CD4-positive, alpha-beta T cell treated with Interleukin-2 at 100 ng/mL for 4 hours (primary cell): ENCODE data around the gene GNAO1.

Source experiments
- DNase-seq: peaks from one replicate; pipeline ENCODE4 v3.0.0-alpha.2; 2020; ENCODE audit warnings: low spot score

The GNAO1 gene

DNA sequence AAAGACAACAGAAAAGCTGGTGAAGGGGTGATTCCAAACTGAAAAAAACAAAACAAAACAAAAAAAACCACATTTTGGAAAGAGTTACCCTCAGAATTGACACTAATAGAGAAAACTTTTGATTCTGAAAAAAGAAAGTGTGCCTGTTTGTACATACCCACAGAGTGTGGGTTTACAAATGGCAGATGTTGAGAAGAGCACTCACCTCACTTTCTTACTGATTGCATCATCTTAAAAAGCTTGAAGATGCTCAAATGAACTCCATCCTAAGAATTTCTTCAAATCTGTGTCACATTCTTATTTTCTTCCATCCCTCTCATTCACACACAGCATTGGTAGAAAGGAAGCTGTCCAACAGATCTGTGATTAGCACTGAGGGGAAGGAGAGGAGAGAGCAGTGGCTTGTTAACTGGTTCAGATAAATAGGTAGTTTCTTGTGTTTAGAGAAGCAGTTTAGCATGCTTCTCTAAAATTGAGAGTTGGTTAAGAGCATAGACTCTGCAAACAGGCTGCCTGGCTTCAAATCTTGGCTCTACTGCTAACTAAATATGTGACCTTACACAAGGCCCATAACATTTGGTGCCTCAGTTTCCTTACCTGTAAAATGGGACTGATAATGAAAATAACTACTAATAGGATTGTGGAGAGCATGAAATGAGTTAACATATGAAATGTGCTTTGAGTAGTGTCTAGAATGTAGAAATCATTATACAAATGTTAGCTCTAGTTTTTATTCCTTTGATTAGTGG, 6.9 kb downstream of the GNAO1 start:
- no peak for DNase-seq

DNA sequence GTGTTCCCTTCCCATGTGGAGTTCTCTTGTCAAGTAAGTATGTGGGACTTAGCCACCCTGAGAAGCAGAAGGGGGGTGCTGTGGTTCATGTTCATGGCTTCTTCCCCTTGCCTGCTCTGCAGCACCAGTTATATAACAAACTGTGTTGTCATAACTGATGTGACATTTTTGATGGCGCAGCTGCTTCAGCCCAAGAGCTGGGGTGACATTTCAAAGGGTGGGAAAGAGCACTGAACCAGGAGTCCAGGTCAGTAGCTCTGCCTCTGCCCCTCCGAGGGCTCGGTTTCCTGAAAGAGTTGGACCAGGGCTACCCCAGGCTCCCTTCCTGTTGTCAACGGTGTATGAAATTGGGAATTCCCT, 7.4 kb downstream of the GNAO1 start:
- no peak for DNase-seq

DNA sequence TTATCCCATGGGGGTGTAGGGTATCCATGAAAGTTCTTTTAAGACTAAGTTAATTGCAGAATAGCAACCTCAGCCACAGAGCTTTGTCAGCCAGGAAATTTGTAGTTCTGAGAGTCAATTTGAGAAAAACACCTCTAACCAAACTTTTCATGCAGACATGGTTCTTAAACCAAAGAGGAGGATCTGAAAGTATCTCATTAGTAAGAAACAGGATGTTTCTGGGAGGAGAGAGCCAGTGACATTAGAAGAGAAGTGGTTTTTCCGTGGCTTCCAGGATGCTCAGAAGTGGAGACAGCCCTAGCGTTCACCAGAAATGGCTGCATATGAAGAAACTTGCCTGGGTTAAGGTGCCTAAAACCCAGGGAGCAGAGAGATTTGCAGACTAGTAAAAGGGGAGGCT, 7.9 kb downstream of the GNAO1 start:
- peak; percentile 22 for DNase-seq

DNA sequence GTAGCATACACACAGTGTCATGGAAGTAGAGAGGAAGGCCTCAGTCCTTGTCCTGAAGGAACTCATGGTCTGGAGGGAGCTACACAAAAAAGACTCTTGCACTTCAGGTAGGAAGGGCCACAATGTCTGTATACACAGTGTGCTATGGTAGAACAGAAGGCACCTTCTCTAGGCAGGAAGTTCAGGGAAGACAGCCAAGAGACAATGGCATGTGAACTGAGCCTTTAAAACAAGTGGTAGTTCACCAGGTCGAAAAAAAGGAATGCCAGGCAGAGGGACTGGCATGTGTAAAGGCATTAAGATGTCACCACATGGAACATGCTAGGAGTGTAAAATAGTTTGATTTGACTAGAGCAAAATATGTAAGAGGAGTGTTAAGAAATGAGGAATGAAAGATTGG, 9.7 kb downstream of the GNAO1 start:
- no peak for DNase-seq

DNA sequence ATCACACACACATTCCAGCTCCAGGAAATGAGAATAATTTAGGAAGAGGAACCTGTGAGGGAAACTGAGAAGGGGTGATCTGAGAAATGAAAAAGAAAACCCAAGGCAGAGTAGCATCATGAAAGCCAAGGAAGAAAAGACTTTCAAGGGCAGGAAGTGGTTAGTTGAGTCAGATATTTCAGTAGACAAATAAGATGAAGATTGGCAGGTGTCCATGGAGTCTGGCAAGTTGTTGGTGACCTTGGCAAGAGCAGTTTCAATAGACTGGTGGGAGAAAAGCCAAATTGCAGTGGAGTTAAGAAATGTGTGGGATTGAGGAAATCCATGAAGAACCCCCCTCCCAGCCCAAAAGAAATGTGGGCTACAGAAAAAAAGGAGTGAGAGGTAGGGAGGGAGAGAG, 10.7 kb downstream of the GNAO1 start:
- DNase-seq: peak; percentile 68

GRCh38 chr16:56203052-56203451, 11.8 kb downstream of the GNAO1 start:
- DNase-seq: peak; percentile 79

DNA sequence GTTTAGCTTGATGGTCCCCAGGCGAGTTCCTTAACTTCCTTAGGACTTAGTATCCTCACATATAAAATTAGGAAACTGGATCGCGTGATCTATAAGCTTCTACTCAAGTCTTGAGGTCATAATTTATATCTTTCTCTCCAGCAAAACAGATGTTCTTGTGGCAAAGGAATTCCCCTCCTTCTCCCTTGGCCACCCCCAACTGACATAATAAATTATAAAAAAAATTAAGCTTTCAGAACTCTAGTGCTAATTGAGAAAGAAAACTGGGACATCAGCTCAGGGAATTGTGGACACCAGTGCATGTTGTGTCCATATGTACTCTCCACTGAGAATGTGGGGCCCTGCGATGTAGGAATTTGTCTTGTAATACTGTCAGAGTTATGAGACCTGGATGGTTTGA, 13.5 kb downstream of the GNAO1 start:
- no peak for DNase-seq

- no peak for DNase-seq
Measured at GRCh38 chr16:56206951-56207350, 15.7 kb downstream of the GNAO1 start.

- no peak for DNase-seq
Measured at GRCh38 chr16:56207421-56207820, 16.1 kb downstream of the GNAO1 start.

DNA sequence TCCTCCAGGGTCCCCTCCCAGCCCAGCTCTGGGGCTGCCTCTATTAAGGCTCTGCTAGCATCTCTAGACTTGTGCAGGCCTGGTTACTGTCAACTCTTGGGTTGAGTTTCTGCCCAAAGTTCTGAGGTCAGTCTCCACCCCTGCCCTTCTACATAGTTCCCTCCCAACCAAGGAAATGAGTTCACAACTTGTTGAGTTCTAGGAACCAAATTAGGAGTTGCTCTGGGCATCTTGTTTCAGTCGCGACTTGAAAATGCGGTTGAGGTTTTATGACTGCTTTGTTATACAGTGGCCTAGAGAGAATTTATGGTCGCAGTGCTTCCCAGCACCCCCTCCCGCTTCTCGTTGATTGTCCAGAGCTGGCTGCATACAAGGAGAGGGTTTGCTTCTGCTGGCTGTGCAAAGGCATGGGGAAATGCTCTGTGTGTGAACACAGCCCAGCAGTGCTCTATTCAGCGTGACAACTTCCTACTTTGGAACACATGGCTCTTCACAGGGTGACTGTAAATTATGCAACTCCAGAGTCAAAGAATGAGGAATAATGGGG, 20.2 kb downstream of the GNAO1 start:
- no peak for DNase-seq

DNA sequence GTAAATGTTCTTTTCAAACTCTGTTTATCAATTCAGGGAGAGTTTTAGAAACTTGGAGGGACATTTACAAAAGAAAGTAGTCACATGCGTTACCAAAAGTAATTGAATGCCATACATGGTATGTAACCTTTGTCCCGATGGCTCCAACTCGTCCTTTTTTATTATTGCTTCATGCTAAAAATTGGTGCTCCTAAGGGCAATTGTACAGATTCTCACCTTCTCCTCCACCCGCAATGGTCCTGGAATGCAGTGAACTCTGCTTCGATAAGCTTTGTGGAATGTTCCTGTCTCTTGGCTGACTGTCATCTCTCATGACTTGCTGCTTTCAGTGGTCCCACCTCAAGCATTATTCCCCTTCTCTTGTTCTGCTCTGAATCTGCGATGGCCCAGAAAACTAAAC, 20.9 kb downstream of the GNAO1 start:
- no peak for DNase-seq

GRCh38 chr16:56221995-56222394, 30.7 kb downstream of the GNAO1 start:
- no peak for DNase-seq

GRCh38 chr16:56222474-56222997, 31.2 kb downstream of the GNAO1 start:
- no peak for DNase-seq

GRCh38 chr16:56225017-56225742, 33.9 kb downstream of the GNAO1 start:
- no peak for DNase-seq

DNA sequence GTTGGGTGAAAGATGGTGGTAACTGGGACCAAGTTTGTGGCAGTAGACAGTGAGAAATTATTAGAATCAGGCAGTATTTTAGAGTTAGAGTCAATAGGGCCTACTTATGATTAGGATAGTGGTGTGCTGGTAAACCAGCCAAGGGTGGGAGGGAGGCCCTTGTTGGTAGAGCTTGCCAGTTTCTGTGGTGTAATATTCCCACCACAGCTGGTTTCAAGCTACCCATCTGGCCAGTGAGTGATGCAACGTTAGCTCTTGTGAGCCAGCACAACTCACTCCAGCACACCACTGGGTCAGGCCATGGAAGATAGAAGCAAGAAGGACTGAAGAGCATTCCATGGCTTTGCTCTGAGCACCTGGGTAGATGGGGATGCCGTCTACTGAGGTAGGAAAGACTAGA, 34.9 kb downstream of the GNAO1 start:
- no peak for DNase-seq

DNA sequence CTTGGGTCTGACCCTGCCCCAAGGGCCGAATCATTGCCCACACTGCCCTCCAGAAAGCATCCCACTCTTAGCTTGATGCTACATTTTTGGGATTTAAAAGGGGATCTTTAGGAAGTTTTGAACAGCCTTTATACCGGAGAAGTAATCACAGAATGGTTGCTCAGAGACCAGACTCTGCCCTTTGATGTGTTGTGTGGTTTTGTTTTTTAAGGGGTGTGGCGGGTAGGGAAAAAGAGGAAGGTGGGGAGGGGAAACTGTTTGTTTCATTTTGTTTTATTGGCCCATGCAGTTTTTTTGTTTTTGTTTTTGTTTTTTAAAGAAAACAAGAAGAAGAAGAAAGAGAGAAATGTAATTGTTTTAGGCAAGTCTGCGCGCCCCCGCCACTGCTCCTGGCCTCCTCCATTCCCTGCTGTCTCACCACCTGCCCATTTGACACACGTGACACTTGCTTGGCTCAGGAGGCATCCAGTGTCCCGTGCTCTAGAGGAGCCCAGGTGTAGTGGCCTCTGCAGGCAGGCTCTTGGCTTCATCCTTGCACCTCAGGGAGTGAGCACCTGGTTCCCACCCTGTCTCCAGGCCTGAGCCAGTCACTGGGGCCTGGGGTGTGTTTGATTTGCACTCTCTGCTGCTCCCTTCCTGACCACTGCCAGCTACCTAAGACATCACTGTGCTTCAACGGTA, 35.7 kb downstream of the GNAO1 start:
- peak; percentile 39 for DNase-seq

DNA sequence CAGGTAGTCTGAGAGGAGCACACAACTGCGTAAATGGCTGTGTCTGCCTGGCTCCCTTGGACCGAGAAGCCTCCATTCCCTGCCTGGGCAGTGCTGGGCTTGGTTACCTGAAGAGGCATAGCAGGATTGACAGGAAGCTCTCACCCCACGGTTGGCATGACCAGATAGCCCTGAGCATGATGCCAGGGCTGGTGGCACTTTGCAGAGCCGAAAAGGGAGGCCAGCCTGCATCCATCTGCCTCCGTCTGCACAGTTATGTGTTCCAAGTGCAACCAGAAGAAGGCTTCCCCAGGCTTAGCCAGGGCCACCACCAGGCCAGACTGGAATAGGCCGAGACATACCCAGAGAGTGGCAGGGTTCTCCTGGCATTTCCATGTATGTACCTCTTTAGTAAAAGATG, 36.6 kb downstream of the GNAO1 start:
- DNase-seq: no peak

DNA sequence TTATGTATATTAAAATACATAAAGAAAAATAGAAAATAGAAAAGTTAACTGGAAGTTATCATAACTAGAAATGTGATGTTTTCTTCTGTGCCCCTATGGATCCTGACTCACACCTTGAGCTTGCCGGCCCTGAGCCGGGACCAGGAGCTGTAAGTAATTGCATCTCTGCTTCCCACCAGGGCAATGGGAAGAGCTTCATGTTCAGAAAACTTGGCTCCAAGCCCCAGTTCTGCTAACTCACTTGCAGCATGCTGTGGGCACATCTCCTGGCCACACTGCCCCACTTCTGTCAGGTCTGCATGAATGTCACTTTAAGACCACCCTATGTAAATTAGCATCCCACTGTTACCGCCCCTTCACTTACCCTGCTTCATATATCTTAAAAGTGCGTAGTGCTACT, 37.2 kb downstream of the GNAO1 start:
- no peak for DNase-seq

DNA sequence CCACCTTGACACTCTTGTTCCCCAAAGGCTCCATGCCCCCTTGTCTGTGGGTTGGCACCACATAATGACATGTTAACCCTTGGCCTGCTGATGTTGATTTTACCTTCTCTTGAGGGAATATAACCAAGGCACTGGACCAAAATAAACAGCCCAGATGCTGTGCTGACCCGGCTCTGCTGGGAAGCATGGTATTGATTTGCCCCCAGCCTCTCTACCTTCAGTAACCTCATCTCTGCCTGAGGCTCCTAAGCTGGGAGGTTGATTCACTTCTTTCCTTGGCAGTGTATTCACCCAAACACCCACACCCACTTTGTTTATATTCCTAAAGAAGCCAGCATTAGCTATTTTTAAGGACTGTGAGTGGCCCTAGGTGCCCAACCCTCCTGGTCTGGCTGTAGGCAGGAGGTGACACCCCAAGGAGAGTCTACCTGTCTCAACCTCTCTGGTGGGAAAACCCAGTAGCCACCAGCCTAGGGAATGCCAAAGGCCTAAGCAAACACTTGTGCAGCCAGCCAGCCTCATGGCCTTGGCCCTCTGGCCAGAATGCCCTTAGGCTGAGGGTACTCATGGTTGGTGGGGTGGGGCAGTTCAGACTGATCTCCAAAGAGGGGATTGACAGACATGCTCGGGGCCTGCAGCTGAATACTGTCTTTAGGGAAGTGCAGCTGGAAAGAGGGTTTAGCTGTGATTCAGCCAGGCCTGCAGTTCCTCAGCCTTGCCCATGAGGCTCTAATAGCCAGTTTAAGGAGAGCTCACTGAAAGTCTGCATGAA, 42.7 kb downstream of the GNAO1 start:
- no peak for DNase-seq

DNA sequence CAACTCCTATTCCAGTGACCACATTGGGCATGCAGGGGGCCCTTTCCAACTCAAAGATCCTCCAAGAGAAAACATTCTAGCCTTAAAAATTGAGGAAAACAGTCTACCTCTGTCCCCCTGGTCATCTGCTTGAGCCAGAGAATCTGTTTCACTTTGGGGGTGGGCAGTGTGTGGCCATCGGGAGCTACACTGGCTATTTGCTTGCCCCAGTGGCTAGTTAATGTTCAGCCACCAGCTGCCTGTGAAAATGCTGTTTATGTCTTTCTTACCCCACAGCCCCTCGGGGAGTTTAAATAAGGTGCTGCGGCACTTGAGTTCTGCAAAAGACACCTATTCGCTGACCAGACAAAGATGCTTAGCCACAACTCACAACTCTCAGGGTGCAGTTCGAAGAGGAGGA, 43.4 kb downstream of the GNAO1 start:
- DNase-seq: no peak

DNA sequence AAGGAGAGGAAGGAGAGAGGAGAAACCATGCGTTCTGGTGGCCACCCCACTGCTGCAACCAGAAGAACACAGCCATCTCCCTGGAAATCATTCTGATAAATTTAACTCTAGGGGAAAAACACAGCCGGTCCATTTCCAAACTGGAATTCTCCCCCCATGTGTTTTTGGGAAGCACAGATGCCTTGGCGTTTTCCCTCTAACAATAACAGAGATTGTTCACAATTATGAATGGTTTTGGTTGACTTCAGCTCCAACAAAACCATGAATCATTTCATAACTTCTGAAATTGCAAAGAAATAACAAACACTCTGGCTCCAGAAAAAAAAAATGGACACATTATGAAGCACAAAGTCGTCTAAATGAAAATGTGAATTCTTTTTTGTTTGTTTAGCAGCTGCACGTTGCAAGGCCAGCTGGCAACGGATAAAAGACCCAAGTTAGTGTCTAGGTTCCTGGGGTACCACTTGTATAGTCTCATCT, 46.2 kb downstream of the GNAO1 start:
- no peak for DNase-seq

GRCh38 chr16:56238188-56238587, 46.9 kb downstream of the GNAO1 start:
- DNase-seq: no peak
